H1 (cell line): ENCODE measurements around the gene HES1.

Experiments used
- GTF2F1 ChIP-seq: IDR thresholded peaks from 2 replicates; pipeline ENCODE4 v1.6.1; 2012; ENCODE audit warnings: low read depth, low read length, improper control_type of control experiment, borderline replicate concordance
- JUND ChIP-seq: IDR thresholded peaks from 2 replicates; pipeline ENCODE4 v1.6.1; 2011; ENCODE audit warnings: mild to moderate bottlenecking, improper control_type of control experiment, low read length
- NRF1 ChIP-seq: IDR thresholded peaks from 2 replicates; pipeline ENCODE4 v1.6.1; 2011; ENCODE audit warnings: mild to moderate bottlenecking, low read depth, low read length, improper control_type of control experiment
- POLR2A ChIP-seq, 2 experiments: IDR thresholded peaks; 1 replicate in 1 of 2; 2 replicates in 1 of 2; pipeline ENCODE4 v1.6.1; 2011; ENCODE audit warnings: low read depth in 2 of 2, low read length in 2 of 2, mild to moderate bottlenecking in 2 of 2; ENCODE audit errors: control extremely low read depth in 1 of 2
- POLR2AphosphoS5 ChIP-seq: IDR thresholded peaks from 2 replicates; pipeline ENCODE4 v1.6.1; 2011; ENCODE audit warnings: low read depth, low read length
- POU5F1 ChIP-seq: IDR thresholded peaks from 2 replicates; pipeline ENCODE4 v1.6.1; 2011; ENCODE audit warnings: low read depth, mild to moderate bottlenecking, low read length, moderate library complexity
- RAD21 ChIP-seq, 2 experiments: IDR thresholded peaks in 1 of 2; conservative IDR thresholded peaks in 1 of 2; 2 replicates each; pipeline ENCODE4 v1.6.1; 2011; ENCODE audit warnings: low read depth in 2 of 2, low read length in 2 of 2, improper control_type of control experiment in 1 of 2, inconsistent platforms in 1 of 2, mild to moderate bottlenecking in 1 of 2, moderate library complexity in 1 of 2
- SIN3A ChIP-seq, 2 experiments: IDR thresholded peaks in 1 of 2; conservative IDR thresholded peaks in 1 of 2; 2 replicates each; pipeline ENCODE4 v1.6.1; 2011 to 2012; ENCODE audit warnings: low read length in 2 of 2, improper control_type of control experiment in 1 of 2, low read depth in 1 of 2, mild to moderate bottlenecking in 1 of 2
- TAF1 ChIP-seq: IDR thresholded peaks from 2 replicates; pipeline ENCODE4 v1.6.1; 2011; ENCODE audit warnings: mild to moderate bottlenecking, low read depth, low read length
- TBP ChIP-seq: IDR thresholded peaks from 2 replicates; pipeline ENCODE4 v1.6.1; 2011; ENCODE audit warnings: low read depth, low read length, improper control_type of control experiment
- TF ChIP-seq, protein P1 (sequence below): IDR thresholded peaks from 2 replicates; pipeline ENCODE4 v1.6.1; 2012; ENCODE audit warnings: inconsistent platforms
- TF ChIP-seq, protein P2 (sequence below), 3 experiments: IDR thresholded peaks; 1 replicate in 2 of 3; 2 replicates in 1 of 3; pipeline versions ENCODE4 v1.5.1 to v1.6.1; 2011; ENCODE audit warnings: low read length in 3 of 3, mild to moderate bottlenecking in 3 of 3, inconsistent platforms in 2 of 3, low read depth in 1 of 3, moderate library complexity in 1 of 3; ENCODE audit not compliant: insufficient read depth in 1 of 3; ENCODE audit errors: control extremely low read depth in 1 of 3

DNA sequence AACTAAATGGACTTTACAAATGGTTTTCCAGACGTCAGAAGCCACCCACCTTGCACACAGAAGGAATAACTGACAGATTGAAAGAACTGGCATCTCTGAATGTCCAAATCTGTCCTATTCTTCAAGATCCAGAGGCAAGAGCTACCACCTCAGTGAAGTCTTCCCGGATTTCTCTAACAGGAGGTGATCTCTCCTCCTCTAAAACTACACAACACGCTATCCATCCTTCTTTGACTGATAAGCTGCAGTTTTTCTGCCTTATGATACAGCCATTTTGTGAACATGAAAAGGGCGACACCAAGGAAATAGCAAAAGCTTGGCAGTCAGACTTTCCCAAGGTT is 37.1 kb upstream of the HES1 start:
- TF ChIP-seq NRF1 (no peak), TBP (no peak), TAF1 (no peak), POLR2A (IDR thresholded peaks at IDR 0.05; ENCODE audit: control extremely low read depth in 1 of 2, low read depth in 2 of 2, low read length in 2 of 2) (no peak), POLR2AphosphoS5 (no peak), JUND (no peak), POU5F1 (no peak), GTF2F1 (no peak), RAD21 (IDR thresholded peaks at IDR 0.05 in 1 of 2, conservative IDR thresholded peaks at IDR 0.05 in 1 of 2; ENCODE audit: low read depth in 2 of 2, low read length in 2 of 2) (no peak), SIN3A (conservative IDR thresholded peaks at IDR 0.05 in 1 of 2, IDR thresholded peaks at IDR 0.05 in 1 of 2; ENCODE audit: low read depth in 1 of 2, low read length in 2 of 2) (no peak)
- TF ChIP-seq, protein P1, sequence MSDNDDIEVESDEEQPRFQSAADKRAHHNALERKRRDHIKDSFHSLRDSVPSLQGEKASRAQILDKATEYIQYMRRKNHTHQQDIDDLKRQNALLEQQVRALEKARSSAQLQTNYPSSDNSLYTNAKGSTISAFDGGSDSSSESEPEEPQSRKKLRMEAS, result no peak
- TF ChIP-seq, protein P2, sequence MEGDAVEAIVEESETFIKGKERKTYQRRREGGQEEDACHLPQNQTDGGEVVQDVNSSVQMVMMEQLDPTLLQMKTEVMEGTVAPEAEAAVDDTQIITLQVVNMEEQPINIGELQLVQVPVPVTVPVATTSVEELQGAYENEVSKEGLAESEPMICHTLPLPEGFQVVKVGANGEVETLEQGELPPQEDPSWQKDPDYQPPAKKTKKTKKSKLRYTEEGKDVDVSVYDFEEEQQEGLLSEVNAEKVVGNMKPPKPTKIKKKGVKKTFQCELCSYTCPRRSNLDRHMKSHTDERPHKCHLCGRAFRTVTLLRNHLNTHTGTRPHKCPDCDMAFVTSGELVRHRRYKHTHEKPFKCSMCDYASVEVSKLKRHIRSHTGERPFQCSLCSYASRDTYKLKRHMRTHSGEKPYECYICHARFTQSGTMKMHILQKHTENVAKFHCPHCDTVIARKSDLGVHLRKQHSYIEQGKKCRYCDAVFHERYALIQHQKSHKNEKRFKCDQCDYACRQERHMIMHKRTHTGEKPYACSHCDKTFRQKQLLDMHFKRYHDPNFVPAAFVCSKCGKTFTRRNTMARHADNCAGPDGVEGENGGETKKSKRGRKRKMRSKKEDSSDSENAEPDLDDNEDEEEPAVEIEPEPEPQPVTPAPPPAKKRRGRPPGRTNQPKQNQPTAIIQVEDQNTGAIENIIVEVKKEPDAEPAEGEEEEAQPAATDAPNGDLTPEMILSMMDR (IDR thresholded peaks at IDR 0.05; ENCODE audit: control extremely low read depth in 1 of 3, insufficient read depth in 1 of 3, low read depth in 1 of 3, low read length in 3 of 3), result no peak
